Left hindlimb (tissue), 1 donor: ENCODE results near the gene TMEM125.

Experiments
- DNase-seq: peaks from one replicate; pipeline ENCODE4 v3.0.0-alpha.2; 2018

Gene TMEM125

GRCh38 chr1:43247256-43247921, 22.4 kb upstream of the TMEM125 start:
- DNase-seq, result no peak

GRCh38 chr1:43250351-43250761, 19.4 kb upstream of the TMEM125 start:
- DNase-seq, result no peak

GRCh38 chr1:43251024-43251423, 18.8 kb upstream of the TMEM125 start:
- DNase-seq, result no peak

- no peak for DNase-seq
Measured at GRCh38 chr1:43252225-43252624, 17.6 kb upstream of the TMEM125 start.

GRCh38 chr1:43253173-43253572, 16.6 kb upstream of the TMEM125 start:
- DNase-seq, result no peak

DNA sequence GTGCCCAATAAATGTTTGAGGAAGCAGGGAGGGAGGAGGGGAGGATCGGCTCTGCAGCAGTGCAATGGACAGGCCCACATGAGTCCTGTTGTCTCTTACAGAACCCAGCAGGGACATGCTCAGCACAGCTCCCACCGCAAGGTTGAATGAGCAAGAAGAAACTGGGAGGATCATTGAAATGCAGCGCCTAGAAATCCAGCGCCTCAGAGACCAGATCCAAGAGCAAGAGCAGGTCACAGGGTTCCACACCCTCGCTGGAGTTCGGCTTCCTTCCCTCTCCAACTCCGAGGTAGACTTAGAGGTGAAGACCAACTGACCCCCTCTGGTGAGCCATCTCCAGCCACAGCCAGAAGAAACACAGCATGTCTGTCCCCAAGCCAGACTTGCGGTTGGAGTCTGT, 15.9 kb upstream of the TMEM125 start:
- no peak for DNase-seq

- no peak for DNase-seq
Measured at GRCh38 chr1:43255438-43256210, 14.2 kb upstream of the TMEM125 start.

GRCh38 chr1:43256675-43257570, 12.9 kb upstream of the TMEM125 start:
- DNase-seq, result no peak

DNA sequence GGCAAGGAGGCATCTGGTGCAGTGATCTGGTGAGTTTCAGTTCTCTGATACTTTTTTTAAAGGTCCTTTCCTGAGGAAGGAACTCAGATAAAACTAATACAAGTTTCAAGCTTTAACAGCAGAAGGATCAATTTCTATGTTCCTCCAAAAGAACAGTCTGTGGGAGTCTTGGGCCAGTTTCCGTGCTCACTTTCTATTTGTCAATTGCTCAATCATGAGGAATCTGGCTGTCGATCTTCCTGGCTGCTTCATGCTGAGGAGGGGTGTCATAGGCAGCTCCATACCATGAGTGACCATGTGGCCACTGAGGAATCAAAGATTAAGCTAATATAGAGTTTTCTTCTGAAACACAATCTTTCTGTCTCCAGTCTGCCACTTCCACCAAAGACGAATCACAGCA, 11.4 kb upstream of the TMEM125 start:
- DNase-seq, result no peak

DNA sequence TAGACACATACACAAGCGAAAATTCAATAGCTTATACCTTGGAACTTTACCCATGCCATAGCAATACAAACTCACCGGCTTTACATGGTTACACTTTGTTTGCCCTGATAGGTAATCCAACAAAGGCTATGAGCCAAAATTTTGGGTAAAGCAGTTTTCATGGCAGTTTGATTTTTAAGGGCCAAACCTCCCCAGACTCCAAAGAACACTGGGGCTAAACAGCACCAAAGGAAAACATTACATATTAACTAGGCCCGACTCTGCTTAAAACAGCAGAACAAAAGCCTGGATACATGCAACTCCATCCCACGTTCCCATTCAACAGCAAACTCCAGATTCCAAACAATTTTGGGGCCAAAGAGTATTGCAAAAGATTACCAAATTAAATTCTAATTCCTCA, 4.4 kb upstream of the TMEM125 start:
- DNase-seq, result no peak

DNA sequence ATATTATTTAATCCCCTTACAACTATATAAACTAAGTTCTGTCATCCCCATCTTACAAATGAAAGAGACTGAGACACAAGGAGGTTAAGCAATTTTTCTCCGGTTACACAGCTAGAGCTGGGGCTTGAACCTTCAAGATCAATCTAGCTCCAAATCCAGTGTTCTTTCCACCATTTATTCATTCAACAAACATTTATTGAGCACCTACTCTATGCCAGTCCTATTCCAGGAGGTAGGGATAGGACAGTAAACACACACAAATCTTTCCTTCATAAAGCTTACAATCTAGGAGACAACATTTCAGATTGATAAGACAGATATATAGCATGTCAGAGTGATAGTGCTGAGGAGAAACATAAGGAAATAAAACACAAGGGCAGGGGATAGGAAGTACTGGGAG, 2.9 kb upstream of the TMEM125 start:
- DNase-seq, result no peak

DNA sequence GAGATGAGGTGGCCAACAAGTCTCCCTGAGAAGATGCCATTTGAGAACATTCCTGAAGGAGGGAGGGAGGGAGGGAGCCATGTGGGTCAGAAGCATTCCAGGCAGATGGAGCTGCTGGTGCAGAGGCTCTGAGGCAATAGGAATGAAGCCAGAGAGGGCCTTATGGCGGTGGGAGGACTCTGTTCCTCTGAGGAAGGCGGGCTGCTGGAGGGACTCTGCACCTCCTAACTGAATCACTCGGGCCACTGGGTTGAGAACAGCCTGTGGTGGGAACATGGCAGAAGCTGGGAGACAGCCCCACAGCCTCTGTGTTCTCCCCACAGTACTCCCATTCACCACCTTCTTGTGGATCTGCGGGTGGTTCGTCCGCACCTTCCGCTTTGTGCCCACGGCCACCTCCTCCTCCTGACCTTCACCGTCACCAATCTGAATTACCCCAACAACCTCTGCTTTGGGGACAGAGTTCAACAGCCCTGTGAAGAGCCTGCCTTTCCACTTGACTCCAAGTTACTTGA, 2.4 kb upstream of the TMEM125 start:
- DNase-seq, result no peak

- no peak for DNase-seq
Measured at GRCh38 chr1:43267818-43268425, 1.9 kb upstream of the TMEM125 start.

DNA sequence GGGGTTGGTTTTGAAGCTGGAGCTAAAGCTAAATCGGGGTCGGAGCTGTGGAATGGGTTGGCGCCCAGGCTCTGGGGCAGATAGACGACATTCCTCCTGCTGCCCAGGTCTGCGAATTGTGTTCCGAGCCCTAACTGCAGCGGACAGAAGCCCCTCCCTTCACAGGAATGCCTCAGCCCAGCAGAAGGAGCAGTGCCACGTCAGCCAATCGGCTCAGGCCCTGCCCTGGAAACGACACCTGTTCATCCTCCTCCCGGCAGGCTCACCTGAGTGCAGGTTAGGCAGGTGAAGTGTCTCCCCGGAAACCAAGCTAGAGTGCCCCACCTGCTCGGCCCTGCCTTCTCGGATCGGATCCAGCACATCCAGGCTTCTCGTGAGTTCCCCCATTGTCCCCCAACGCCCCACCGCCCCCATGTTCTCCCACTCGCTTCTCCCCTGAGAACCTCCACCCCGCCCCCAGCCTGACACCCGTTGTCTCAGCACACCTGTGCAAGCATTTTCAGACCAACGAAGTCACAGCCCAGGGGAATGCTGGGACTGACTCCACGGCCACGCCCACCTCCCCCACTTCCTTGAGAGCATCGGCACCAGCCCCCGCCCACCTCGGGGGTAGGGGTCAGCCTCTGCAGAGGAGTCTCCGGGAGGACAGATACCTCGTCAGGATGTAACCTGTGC, 775 bp downstream of the TMEM125 start:
- DNase-seq, result no peak

- DNase-seq, result no peak
Measured at GRCh38 chr1:43271186-43272118, 1.7 kb downstream of the TMEM125 start.

DNA sequence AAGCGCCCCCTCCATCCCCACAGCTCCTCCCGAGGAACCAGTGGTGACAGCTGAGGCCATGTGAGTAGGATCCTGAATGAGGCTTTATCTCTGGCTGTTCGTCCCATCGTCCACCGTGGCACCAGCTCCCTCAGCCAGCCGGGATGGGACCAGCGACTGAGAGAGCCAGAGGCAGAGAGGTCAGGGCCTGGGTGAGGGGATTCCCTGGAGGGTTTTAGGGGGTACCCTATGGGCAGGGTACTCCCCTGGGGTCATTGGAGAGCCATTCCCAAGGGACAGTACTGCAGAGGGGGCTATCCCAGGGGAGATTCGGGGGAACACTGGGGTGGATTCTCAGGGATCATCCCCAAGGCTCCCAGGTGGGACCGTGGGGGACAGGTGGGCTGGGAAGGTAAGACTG, 2.4 kb downstream of the TMEM125 start:
- no peak for DNase-seq

- DNase-seq, result no peak
Measured at GRCh38 chr1:43272576-43273571, 3.1 kb downstream of the TMEM125 start.

GRCh38 chr1:43273708-43274107, 3.9 kb downstream of the TMEM125 start:
- no peak for DNase-seq

DNA sequence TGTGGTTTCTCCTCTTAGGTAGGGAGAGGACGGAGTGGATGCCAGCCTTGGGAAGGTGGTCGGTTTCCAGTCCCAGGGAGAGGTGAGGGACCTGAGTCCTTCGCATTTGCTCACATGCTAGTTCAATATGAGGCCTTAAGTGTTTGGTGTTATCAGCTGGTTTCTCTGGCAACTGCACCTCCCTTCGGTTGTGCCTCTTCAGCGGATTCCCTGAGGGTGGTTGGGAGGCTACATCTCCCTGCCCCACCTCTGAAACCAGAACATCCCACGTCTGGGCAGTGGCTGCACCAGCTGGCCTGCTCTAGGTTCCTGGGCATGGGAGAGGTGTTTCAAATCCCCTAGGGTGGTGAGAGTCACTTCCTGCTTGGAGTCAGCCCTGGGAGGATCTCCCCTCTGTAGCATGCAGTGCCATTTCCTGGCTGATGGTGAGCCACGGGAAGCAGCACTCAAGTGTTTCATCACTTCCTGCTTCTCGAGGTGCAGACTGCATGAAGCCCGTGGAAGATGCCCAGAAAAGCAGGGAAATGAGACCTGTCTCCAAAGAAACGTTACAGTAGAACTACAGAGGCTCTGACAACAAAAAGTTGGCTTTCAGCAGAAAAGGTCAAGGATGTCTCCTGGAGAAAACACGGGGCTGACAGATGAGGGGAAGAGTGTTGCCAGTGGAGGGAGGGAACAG, 4.5 kb downstream of the TMEM125 start:
- DNase-seq, result no peak
